Cardiac fibroblast (primary cell): Measurements from ENCODE around the gene SEMA3B.

ENCODE experiments used
- DNase-seq, 2 donors: peaks; one replicate each; pipeline versions ENCODE4 v3.0.0 to v3.0.0-alpha.2; 2010; ENCODE audit warnings: low read depth in 2 of 2
- H3K4me3 ChIP-seq, 2 donors: replicated peaks in 1 of 2; 1 replicate in 1 of 2; 2 replicates in 1 of 2; pipeline ENCODE4 v1.5.1; 2011; ENCODE audit warnings: low read depth in 2 of 2, low read length in 2 of 2, mild to moderate bottlenecking in 2 of 2, moderate library complexity in 1 of 2
- CTCF ChIP-seq: IDR thresholded peaks from one replicate; pipeline ENCODE4 v1.5.1; 2011; ENCODE audit warnings: low read depth, mild to moderate bottlenecking, low read length, inconsistent platforms

The SEMA3B gene

GRCh38 chr3:50262778-50263177 is 6.2 kb upstream of the SEMA3B start:
- TF ChIP-seq CTCF: no peak
- H3K4me3 ChIP-seq: no peak overlapping the region
- no peak for DNase-seq

- no peak overlapping the region for H3K4me3 ChIP-seq
- DNase-seq: peak; percentile 30 to 33
- TF ChIP-seq CTCF: no peak
These were observed 5.2 kb upstream of the SEMA3B start for GRCh38 chr3:50263478-50264382.

- peak; percentile 68 to 95 for DNase-seq
- no peak overlapping the region for H3K4me3 ChIP-seq
- no peak for TF ChIP-seq CTCF
These were observed 4.5 kb upstream of the SEMA3B start for GRCh38 chr3:50264383-50264963.

GRCh38 chr3:50264964-50265485 is 3.9 kb upstream of the SEMA3B start:
- H3K4me3 ChIP-seq: no peak overlapping the region
- no peak for DNase-seq
- no peak for TF ChIP-seq CTCF

GRCh38 chr3:50265571-50265970 is 3.4 kb upstream of the SEMA3B start:
- TF ChIP-seq CTCF: no peak
- no peak overlapping the region for H3K4me3 ChIP-seq
- no peak for DNase-seq

GRCh38 chr3:50266017-50266416 is 2.9 kb upstream of the SEMA3B start:
- DNase-seq: no peak
- no peak overlapping the region for H3K4me3 ChIP-seq
- no peak for TF ChIP-seq CTCF
